ENCODE data around the gene GPHN. TPM values are rescaled to one million over a fixed set of nuclear protein-coding genes. Genes with fewer than 3 reads are reported as not detected.

GPHN gene
- total RNA-seq, 1 experiment from 2014 or later = 18.1 TPM

GRCh38 chr14:66596241-66596985, 88.5 kb downstream of the GPHN start (continued):
- no peak for TF ChIP-seq E2F5 (CRISPR knock-in tag; IDR thresholded peaks at IDR 0.05)
- TF ChIP-seq HMGA2 (CRISPR knock-in tag; IDR thresholded peaks at IDR 0.05) = no peak
- no peak for TF ChIP-seq JUN (CRISPR knock-in tag; IDR thresholded peaks at IDR 0.05)
- TF ChIP-seq CDX4 (CRISPR knock-in tag; IDR thresholded peaks at IDR 0.05; ENCODE audit: borderline replicate concordance) = no peak

- H3K4me3 Mint-ChIP-seq = no peak overlapping the region
- DNase-seq (ENCODE audit: low spot score) (no peak), ATAC-seq (no peak)
- H3K27me3 Mint-ChIP-seq (ENCODE audit: low read depth) = no peaks in the 10 kb centered on the region
- no peak overlapping the region for H3K27ac Mint-ChIP-seq
- TF ChIP-seq JUN (CRISPR knock-in tag; IDR thresholded peaks at IDR 0.05) = no peak
- no peak for TF ChIP-seq ZNF317 (CRISPR knock-in tag; IDR thresholded peaks at IDR 0.05; ENCODE audit: borderline replicate concordance, low read depth)
- no peak for TF ChIP-seq ZNF232 (CRISPR knock-in tag; IDR thresholded peaks at IDR 0.05)
- TF ChIP-seq FOXP4 (CRISPR knock-in tag; IDR thresholded peaks at IDR 0.05) = no peak
- no peak for TF ChIP-seq MAX (CRISPR knock-in tag; IDR thresholded peaks at IDR 0.05)
- TF ChIP-seq ATF1 (CRISPR knock-in tag; IDR thresholded peaks at IDR 0.05) = no peak
- TF ChIP-seq RORB (CRISPR knock-in tag; IDR thresholded peaks at IDR 0.05) = no peak
- TF ChIP-seq GTF2I (CRISPR knock-in tag; conservative IDR thresholded peaks at IDR 0.05) = no peak
- no peak for TF ChIP-seq HMGXB4 (CRISPR knock-in tag; IDR thresholded peaks at IDR 0.05)
- no peak for TF ChIP-seq IRF2 (CRISPR knock-in tag; IDR thresholded peaks at IDR 0.05; ENCODE audit: borderline replicate concordance, low read depth)
- no peak for TF ChIP-seq PREB (CRISPR knock-in tag; IDR thresholded peaks at IDR 0.05; ENCODE audit: borderline replicate concordance)
- no peak for TF ChIP-seq ZNF219 (CRISPR knock-in tag; IDR thresholded peaks at IDR 0.05; ENCODE audit: borderline replicate concordance)
- no peak for TF ChIP-seq E2F4 (CRISPR knock-in tag; IDR thresholded peaks at IDR 0.05; ENCODE audit: borderline replicate concordance, low read depth)
- TF ChIP-seq ETV6 (CRISPR knock-in tag; IDR thresholded peaks at IDR 0.05) = no peak
- TF ChIP-seq E2F5 (CRISPR knock-in tag; IDR thresholded peaks at IDR 0.05) = no peak
- no peak for TF ChIP-seq TP53 (CRISPR knock-in tag; IDR thresholded peaks at IDR 0.05)
- TF ChIP-seq EMX1 (CRISPR knock-in tag; IDR thresholded peaks at IDR 0.05) = no peak
- TF ChIP-seq GRHL2 (CRISPR knock-in tag; IDR thresholded peaks at IDR 0.05; ENCODE audit: insufficient replicate concordance, severe bottlenecking) = no peak
- no peaks in the 10 kb centered on the region for H3K4me1 Mint-ChIP-seq
- ChIA-PET CTCF (interaction anchor here (1.2 kb wide), 1 partner anchor 23 kb away, joined by 3 read pairs; no protein-coding TSS in a partner anchor), POLR2A (no interaction called here)
- H3K9me3 Mint-ChIP-seq = peaks cover 11% of the 10 kb centered on the region; the same call in 1 of the 2 replicates
- peaks cover under 1% of the 10 kb centered on the region; the same call in 1 of the 2 replicates for H3K36me3 Mint-ChIP-seq
Observed at GRCh38 chr14:66600416-66600815, 92.5 kb downstream of the GPHN start.
